HG03280 (cell line): ENCODE measurements around the gene LRRTM3.

ENCODE experiments used
- ATAC-seq: cut with Tn5 transposase; IDR thresholded peaks from one replicate; pipeline ENCODE4 v1.9.1; 2021; ENCODE audit warnings: mild to moderate bottlenecking, moderate library complexity; ENCODE audit not compliant: unreplicated experiment

LRRTM3 gene

GRCh38 chr10:66925896-66926715 is at the start of gene LRRTM3:
LRRTM3 (plus strand) TSS chr10:66926036.
- ATAC-seq: peak; percentile 100

GRCh38 chr10:66877361-66877760 is 48.5 kb upstream of the LRRTM3 start:
- ATAC-seq: no peak

DNA sequence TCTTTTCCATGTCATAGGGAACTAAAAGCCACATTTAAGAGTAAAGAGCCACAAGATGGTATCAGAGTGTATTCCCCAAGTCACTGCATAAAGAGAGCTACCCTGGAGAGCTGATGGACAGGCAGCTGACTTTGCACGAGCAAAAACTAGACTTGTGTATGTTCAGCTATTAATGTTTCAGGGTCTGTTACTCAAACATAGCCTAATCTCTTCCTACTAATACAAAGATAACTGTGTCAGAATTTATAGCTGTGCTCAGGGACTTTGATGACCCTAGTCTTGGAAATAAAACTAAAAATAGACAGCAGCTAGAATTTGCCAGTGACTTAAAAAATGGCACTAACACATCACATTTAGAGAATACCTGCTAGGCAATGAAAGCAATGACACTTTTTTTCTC is 45.5 kb upstream of the LRRTM3 start:
- no peak for ATAC-seq

DNA sequence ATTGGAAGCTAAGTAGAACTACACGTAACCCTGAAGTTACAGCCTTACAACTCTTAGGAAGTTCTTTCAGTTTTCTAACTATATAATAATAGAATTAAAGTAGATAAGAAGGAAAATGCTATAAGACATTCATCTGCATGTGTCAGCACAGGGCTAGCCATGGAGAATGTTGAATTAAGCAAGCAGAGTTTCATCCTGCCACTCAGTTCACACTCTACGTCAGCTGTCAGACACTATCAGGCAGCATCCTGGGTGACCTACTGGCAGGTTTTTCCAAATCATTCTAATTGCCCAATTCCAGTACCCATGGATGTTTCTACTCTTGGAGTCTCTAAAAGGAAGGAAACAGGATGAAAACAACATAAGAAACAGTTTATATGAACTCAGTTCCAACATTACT is 45.0 kb upstream of the LRRTM3 start:
- ATAC-seq: no peak

- no peak for ATAC-seq
Measured at GRCh38 chr10:66881814-66882213, 44.0 kb upstream of the LRRTM3 start.

DNA sequence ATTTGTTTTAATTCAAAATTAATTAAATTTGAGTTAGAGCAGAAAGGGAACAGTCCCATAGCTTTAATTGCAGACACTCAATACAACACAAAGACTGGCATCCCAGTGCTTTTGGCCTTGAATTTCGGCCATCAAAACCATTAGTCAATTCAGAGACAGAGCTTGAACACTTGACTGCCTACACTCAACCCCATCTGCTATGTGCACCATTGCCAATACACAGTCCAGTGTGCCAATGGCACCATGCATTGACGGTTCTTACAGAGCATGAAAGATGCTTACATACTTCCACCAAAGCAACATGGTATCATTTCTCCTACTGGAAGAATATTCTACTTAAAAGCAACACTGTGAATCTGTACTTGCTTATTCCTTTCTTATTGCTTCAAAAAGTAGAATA is 43.6 kb upstream of the LRRTM3 start:
- ATAC-seq: no peak

DNA sequence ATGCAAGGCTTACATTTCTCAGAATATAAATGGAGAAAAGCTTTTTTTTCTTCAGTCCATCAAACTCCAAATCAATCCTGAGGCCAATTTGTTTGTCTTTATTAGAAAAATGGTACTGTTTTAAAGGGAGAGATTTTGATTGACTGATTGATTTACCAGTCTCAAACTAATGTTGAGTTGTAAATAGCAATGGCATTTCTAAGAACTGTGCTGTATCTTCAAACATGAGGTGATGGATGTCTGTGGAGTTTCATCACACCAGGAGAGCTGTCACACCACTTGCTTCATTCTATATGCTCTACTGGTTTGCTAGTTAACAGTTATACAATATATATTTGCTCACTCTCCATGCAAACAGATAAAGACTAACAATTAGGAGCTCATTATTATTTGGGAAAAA is 39.0 kb upstream of the LRRTM3 start:
- ATAC-seq: no peak

DNA sequence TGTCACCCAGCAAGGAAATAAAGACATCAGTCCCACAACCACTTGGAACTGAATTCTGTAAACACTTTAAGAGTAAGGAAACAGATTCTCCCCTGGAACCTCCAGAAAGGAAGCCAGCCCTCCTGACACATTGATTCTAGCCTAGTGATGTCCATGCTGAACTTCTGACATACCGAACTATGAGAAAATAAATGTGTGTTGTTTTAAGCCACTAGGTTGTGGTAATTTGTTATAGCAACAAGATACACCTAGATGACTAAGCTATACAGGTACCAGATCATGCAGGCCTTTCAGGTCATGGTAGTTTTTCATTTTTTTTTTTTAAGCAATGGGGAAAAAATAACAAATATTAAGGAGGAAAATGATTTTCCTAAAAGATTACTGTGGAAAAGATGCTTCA is 37.6 kb upstream of the LRRTM3 start:
- ATAC-seq: no peak

GRCh38 chr10:66892871-66893270 is 33.0 kb upstream of the LRRTM3 start:
- ATAC-seq: no peak

DNA sequence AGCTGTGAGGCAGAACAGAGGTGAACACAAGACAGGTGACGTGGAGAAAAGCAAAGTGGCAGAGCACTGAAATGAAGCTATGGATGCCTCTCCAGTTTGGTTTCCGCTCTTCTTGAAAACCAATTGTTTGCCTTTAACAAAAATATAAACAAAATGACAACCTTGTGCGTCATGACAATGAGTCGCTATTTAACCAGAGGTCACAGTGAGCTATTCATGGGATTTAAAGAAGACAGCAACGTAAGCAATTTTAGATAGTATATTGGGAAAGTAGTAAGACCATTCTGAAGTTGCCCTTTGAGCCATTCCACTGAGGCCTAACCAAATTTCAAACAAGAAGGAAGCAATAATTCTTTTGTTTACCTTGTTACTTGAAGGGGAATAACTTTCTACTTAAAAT is 15.2 kb upstream of the LRRTM3 start:
- no peak for ATAC-seq

DNA sequence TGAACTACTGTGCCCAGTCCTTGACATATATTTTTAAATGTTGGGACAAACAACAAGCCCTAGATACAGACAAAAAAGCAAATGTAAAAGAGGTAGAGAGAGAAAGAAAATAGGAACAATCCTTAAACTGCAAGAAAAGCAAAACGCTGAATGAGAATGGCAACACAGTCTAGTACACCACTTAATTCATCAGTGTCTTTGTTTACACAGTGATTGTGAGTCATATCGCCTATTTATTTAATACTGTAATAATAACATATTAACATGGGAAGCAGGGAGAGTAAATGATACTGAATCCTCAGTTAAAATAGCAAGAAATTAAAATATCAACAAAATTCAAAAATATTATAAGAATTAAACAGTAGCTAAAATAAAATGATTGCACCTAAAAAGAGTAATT is 9.8 kb upstream of the LRRTM3 start:
- no peak for ATAC-seq

DNA sequence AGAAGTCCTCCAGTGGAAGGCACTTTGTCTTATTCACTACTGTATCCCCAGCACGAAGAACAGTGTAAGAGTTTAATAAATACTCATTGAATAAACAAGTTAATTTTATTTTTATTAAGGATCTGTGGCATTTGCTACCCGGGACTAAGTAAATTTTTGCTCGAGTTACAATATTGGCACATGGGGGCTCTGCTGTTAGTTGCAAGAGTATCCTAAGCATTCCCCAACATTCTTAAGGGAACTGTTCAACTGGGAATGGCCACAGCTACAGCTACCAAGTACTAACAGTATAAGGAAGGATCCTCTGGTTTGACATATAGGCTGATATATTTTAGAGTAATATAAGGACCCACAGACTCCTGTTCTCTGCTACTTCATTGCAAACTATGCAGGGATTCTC is 8.7 kb upstream of the LRRTM3 start:
- ATAC-seq: no peak

GRCh38 chr10:66919248-66919647 is 6.6 kb upstream of the LRRTM3 start:
- no peak for ATAC-seq

- ATAC-seq: no peak
Measured at GRCh38 chr10:66924674-66925345, 1.0 kb upstream of the LRRTM3 start.

DNA sequence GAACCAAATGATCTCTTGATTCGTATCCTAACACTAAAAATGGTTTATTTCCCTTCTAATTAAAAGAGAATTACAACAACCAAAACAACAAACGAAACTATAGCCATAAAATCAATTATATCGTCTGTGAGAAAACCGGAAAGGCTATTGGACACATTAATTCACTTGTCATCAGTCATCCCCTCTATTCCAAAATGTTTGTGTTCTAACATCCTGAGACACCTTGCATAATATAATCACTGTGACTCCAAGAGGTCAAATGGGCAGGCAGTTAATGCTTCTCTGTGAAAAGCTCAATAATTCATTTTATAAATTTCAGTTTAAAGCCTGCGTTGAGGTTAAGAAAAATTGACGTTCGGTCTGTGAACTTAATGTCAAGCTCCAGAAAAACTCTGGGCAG is 463 bp upstream of the LRRTM3 start:
- ATAC-seq: no peak

- no peak for ATAC-seq
Measured at GRCh38 chr10:66926841-66927240, 1.0 kb downstream of the LRRTM3 start.

- ATAC-seq: no peak
Measured at GRCh38 chr10:66927251-66927935, 1.6 kb downstream of the LRRTM3 start.

- ATAC-seq: no peak
Measured at GRCh38 chr10:66927971-66928770, 2.3 kb downstream of the LRRTM3 start.

- no peak for ATAC-seq
Measured at GRCh38 chr10:66928776-66929175, 2.9 kb downstream of the LRRTM3 start.

DNA sequence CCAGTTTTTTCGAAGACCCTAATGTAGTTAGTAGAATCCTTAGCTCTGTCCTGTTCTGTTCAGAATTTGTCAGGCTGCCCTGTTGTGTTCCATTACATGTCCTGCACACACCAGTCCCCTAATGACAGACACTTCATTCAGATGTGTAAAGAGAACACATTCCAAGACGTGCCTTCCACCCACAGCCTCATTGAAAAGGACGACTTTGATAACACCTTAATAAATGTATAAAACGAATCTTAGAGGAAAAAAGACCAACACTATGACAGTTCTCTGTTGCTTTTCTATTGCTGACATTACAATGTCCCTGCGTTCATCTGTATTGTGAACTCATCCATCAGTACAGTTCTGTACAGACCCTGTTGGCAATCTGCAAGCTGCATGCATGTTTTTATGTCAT is 3.5 kb downstream of the LRRTM3 start:
- no peak for ATAC-seq

DNA sequence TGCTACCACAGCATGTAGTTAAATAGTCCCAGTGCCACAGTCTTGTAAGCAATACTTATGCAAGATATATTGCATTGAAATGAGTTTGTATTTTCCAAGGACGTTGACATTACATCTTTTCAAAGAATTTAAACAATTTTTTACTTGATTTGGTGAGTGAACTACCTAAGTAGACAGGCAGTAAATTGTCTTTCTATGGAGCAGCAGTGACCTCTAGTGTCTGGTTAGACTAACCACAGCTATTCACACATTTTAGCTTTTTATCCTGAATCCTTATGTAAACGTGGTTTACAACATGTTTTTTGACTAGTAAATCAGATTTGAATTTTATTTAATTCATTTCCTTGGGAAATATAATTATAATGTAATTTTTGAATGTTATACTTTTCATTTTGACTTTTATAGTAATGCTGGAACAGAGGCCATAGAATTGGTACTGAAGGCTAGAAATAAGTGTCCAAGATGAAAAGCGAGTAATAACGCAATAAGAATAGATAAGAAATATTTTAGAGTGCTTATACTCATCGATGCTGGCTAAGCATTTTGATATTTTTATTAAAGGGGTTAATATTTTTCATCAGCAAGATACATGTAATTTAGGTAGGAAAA is 5.6 kb downstream of the LRRTM3 start:
- ATAC-seq: peak; percentile 71
